ENCODE results near the gene SIM1. TPM values are rescaled to one million over a fixed set of nuclear protein-coding genes. Genes with fewer than 3 reads are reported as not detected.

Gene SIM1
- total and polyA plus RNA-seq, 2 of the 8 experiments (the other 6 are each of a cell fraction or from before 2014, with no cell fraction given): 0.02 to 0.39 TPM

- Histone ChIP-seq H3K23ac (ENCODE audit: insufficient read length) (no peak overlapping the region), H2BK20ac (ENCODE audit: low read length) (no peak overlapping the region), H3K4me2 (ENCODE audit: insufficient read depth in 1 of 2, low read depth in 2 of 2, low read length in 2 of 2) (peak overlapping the region; percentile 53 to 61), H2BK120ac (replicated peaks; ENCODE audit: low read depth, low read length) (no peak overlapping the region), H3K4ac (replicated peaks; ENCODE audit: insufficient read length, low read depth, low read length) (no peak overlapping the region), H3K23me2 (ENCODE audit: low read depth, low read length) (peaks cover 3% of the 10 kb centered on the region; the same call in 1 of the 2 replicates), H3K9me3 (ENCODE audit: insufficient read depth in 2 of 2, low read depth in 1 of 2, low read length in 1 of 2) (no peaks in the 10 kb centered on the region), H3K27me3 (replicated peaks in 1 of 4; ENCODE audit: control insufficient read depth in 3 of 4, extremely low read depth in 1 of 4, insufficient read depth in 3 of 4, low read length in 3 of 4) (peaks cover 81 to 100% (median 92%) of the 10 kb centered on the region in 4 experiments), H4K91ac (replicated peaks; ENCODE audit: insufficient read length, low read length) (no peak overlapping the region), H4K20me1 (replicated peaks in 1 of 2; ENCODE audit: control insufficient read depth in 1 of 2, insufficient read depth in 2 of 2, low read length in 2 of 2) (peaks cover 6 to 22% of the 10 kb centered on the region in 2 experiments), H4K5ac (ENCODE audit: insufficient read length, low read depth, low read length) (no peak overlapping the region), H2BK5ac (ENCODE audit: low read depth, low read length) (no peak overlapping the region), H3K4me1 (replicated peaks in 1 of 4; ENCODE audit: control insufficient read depth in 3 of 4, insufficient read depth in 4 of 4, low read length in 3 of 4) (peaks cover 9 to 36% (median 12%) of the 10 kb centered on the region in 4 experiments), H2AFZ (ENCODE audit: low read length) (no peak overlapping the region), H3K18ac (ENCODE audit: extremely low read depth, low read length) (no peak overlapping the region), H2BK15ac (ENCODE audit: low read length) (no peak overlapping the region), H3K4me3 (ENCODE audit: extremely low read depth in 1 of 4, insufficient read depth in 2 of 4, low read depth in 3 of 4, low read length in 4 of 4) (peak overlapping the region in 1 of 4 experiments; percentile 32; a peak in 2 of 8 replicates), H3K9ac (replicated peaks in 1 of 4; ENCODE audit: extremely low read depth in 1 of 4, low read depth in 3 of 4, low read length in 3 of 4) (peak overlapping the region in 1 of 4 experiments; percentile 9; a peak in 1 of 7 replicates), H4K8ac (ENCODE audit: extremely low read depth, insufficient read depth, low read length) (no peak overlapping the region), H2AK5ac (ENCODE audit: low read depth, low read length) (0 out of 2 replicates have a peak overlapping the region, but pooled peaks have one; percentile 3), H3K14ac (ENCODE audit: insufficient read length) (no peak overlapping the region), H3K79me1 (ENCODE audit: low read depth, low read length) (no peaks in the 10 kb centered on the region), H3K79me2 (ENCODE audit: control insufficient read depth in 1 of 2, insufficient read depth in 2 of 2, low read length in 2 of 2) (no peaks in the 10 kb centered on the region), H2BK12ac (ENCODE audit: low read depth, low read length) (no peak overlapping the region), H3K27ac (ENCODE audit: low read depth, low read length) (no peak overlapping the region), H3K56ac (replicated peaks; ENCODE audit: insufficient read length, low read depth, low read length) (no peak overlapping the region), H3K36me3 (ENCODE audit: control insufficient read depth in 2 of 4, insufficient read depth in 4 of 4, low read length in 3 of 4) (peaks cover 0 to 3% (median 0%) of the 10 kb centered on the region in 4 experiments; a peak in 1 of 8 replicates)
- 3% methylated on average over 21 of the region's 21 CpGs; no CpG with 5 or more reads in 1 of the 2 experiments for WGBS, 2 experiments (ENCODE audit: extremely low coverage in 1 of 2, insufficient coverage in 1 of 2, insufficient read length in 1 of 2, insufficient replicate concordance in 2 of 2, low coverage in 1 of 2, low lambda C conversion rate in 2 of 2, missing lambda C conversion rate in 1 of 2)
- FAIRE-seq (no peak), DNase-seq (ENCODE audit: low read depth in 1 of 2, low spot score in 2 of 2) (no peak)
- CTCF ChIA-PET (ENCODE audit: partially characterized antibody): interaction anchor here (0.7 to 11.8 kb wide), 8 partner anchors 8 to 350 kb away, joined by 3 to 215 read pairs (median 4); no protein-coding TSS in a partner anchor
- POLR2A ChIA-PET (ENCODE audit: partially characterized antibody): interaction anchor here (1.0 to 2.9 kb wide), 3 partner anchors 9 to 15 kb away, joined by 3 to 11 read pairs (median 7); no protein-coding TSS in a partner anchor
- no peak for TF ChIP-seq RFX5 (IDR thresholded peaks at IDR 0.05; ENCODE audit: borderline replicate concordance, low read depth, low read length)
- TF ChIP-seq EZH2 (IDR thresholded peaks at IDR 0.05; ENCODE audit: low read depth, low read length, severe bottlenecking): peak; percentile 21
- TF ChIP-seq JUN (IDR thresholded peaks at IDR 0.05; ENCODE audit: low read depth, low read length): no peak
- TF ChIP-seq GTF2F1 (IDR thresholded peaks at IDR 0.05; ENCODE audit: borderline replicate concordance, low read depth, low read length): no peak
- no peak for TF ChIP-seq TBP (IDR thresholded peaks at IDR 0.05; ENCODE audit: low read depth, low read length)
- no peak for TF ChIP-seq RXRA (IDR thresholded peaks at IDR 0.05; ENCODE audit: insufficient read depth, low read depth, low read length)
- peak; percentile 38; the same call in 1 of the 2 replicates for TF ChIP-seq E2F6 (IDR thresholded peaks at IDR 0.05)
- no peak; the same call in none of the 2 replicates for TF ChIP-seq SUZ12 (IDR thresholded peaks at IDR 0.05; ENCODE audit: low read length)
- TF ChIP-seq SP4 (IDR thresholded peaks at IDR 0.05; ENCODE audit: low read length): no peak
- TF ChIP-seq SIX5 (IDR thresholded peaks at IDR 0.05; ENCODE audit: low read depth, low read length): no peak
- peak; percentile 53; the same call in 1 of the 2 replicates for TF ChIP-seq MAX (IDR thresholded peaks at IDR 0.05)
Measured at GRCh38 chr6:100466410-100467128, 1.8 kb upstream of the SIM1 start.
